Neuronal stem cell (in vitro differentiated cells): Measurements from ENCODE around the gene WBP2.
A peak's percentile ranks its signal among the peaks of the same experiment; 100 is the strongest.

Source experiments
- DNase-seq: peaks from one replicate; pipeline ENCODE4 v3.0.0-alpha.2; 2013; ENCODE audit warnings: low spot score
- H2AFZ ChIP-seq: one replicate; pipeline ENCODE4 v1.6.1; 2013; ENCODE audit warnings: mild to moderate bottlenecking, low read length, inconsistent platforms
- H2AK5ac ChIP-seq: 2 replicates; pipeline ENCODE4 v1.6.1; 2013; ENCODE audit warnings: low read depth, mild to moderate bottlenecking, inconsistent platforms, low read length, moderate library complexity, mixed read lengths
- H2BK120ac ChIP-seq: 2 replicates; pipeline ENCODE4 v1.6.1; 2013; ENCODE audit warnings: low read depth, mild to moderate bottlenecking, inconsistent platforms, low read length, moderate library complexity, mixed read lengths
- H2BK12ac ChIP-seq: one replicate; pipeline ENCODE4 v1.6.1; 2013; ENCODE audit warnings: low read length, inconsistent platforms
- H2BK15ac ChIP-seq: 2 replicates; pipeline ENCODE4 v1.6.1; 2013; ENCODE audit warnings: mild to moderate bottlenecking, low read length, inconsistent platforms, mixed read lengths
- H2BK5ac ChIP-seq: one replicate; pipeline ENCODE4 v1.6.1; 2013; ENCODE audit warnings: inconsistent platforms, mild to moderate bottlenecking, low read length, moderate library complexity
- H3K14ac ChIP-seq: one replicate; pipeline ENCODE4 v1.6.1; 2013; ENCODE audit warnings: low read length, inconsistent platforms
- H3K18ac ChIP-seq: 2 replicates; pipeline ENCODE4 v1.6.1; 2013; ENCODE audit warnings: low read length, inconsistent platforms
- H3K23ac ChIP-seq: 2 replicates; pipeline ENCODE4 v1.6.1; 2013; ENCODE audit warnings: low read depth, mild to moderate bottlenecking, mixed read lengths, low read length, inconsistent platforms; ENCODE audit not compliant: poor library complexity
- H3K27ac ChIP-seq: replicated peaks from 3 replicates; pipeline ENCODE4 v1.5.1; 2013; ENCODE audit warnings: low read length, inconsistent platforms
- H3K27me3 ChIP-seq, 3 experiments: 2 replicates each; pipeline ENCODE4 v1.6.1; 2013; ENCODE audit warnings: low read length in 3 of 3, mild to moderate bottlenecking in 2 of 3, inconsistent platforms in 1 of 3, low read depth in 1 of 3, mixed read lengths in 1 of 3, moderate library complexity in 1 of 3; ENCODE audit not compliant: control insufficient read depth in 3 of 3, insufficient read depth in 3 of 3
- H3K36me3 ChIP-seq, 2 donors: replicated peaks in 1 of 2; 2 replicates each; pipeline ENCODE4 v1.6.1; 2013; ENCODE audit warnings: low read length in 2 of 2; ENCODE audit not compliant: control insufficient read depth in 2 of 2, insufficient read depth in 2 of 2
- H3K4ac ChIP-seq: 2 replicates; pipeline ENCODE4 v1.6.1; 2013; ENCODE audit warnings: inconsistent platforms, mild to moderate bottlenecking, low read length, moderate library complexity
- H3K4me1 ChIP-seq, 2 donors: 1 replicate in 1 of 2; 2 replicates in 1 of 2; pipeline ENCODE4 v1.6.1; 2013; ENCODE audit warnings: low read length in 2 of 2, low read depth in 1 of 2; ENCODE audit not compliant: control insufficient read depth in 2 of 2, insufficient read depth in 1 of 2
- H3K4me2 ChIP-seq: one replicate; pipeline ENCODE4 v1.6.1; 2013; ENCODE audit warnings: mild to moderate bottlenecking, low read length, inconsistent platforms; ENCODE audit not compliant: insufficient read depth, poor library complexity, severe bottlenecking
- H3K4me3 ChIP-seq, 2 donors: 2 replicates each; pipeline ENCODE4 v1.5.1; 2013; ENCODE audit warnings: low read length in 2 of 2, mild to moderate bottlenecking in 2 of 2, inconsistent platforms in 1 of 2, moderate library complexity in 1 of 2
- H3K79me1 ChIP-seq: one replicate; pipeline ENCODE4 v1.6.1; 2013; ENCODE audit warnings: low read depth, mild to moderate bottlenecking, inconsistent platforms, low read length, moderate library complexity
- H3K9ac ChIP-seq: one replicate; pipeline ENCODE4 v1.6.1; 2013; ENCODE audit warnings: mild to moderate bottlenecking, low read depth, low read length, inconsistent platforms; ENCODE audit not compliant: poor library complexity
- H3K9me3 ChIP-seq, 2 donors: replicated peaks in 1 of 2; 2 replicates each; pipeline versions ENCODE3 to v1.6.1; 2013; ENCODE audit warnings: low read length in 2 of 2, mild to moderate bottlenecking in 2 of 2, inconsistent platforms in 1 of 2, low read depth in 1 of 2, mixed read lengths in 1 of 2, moderate library complexity in 1 of 2; ENCODE audit not compliant: control insufficient read depth in 2 of 2, insufficient read depth in 1 of 2
- H4K8ac ChIP-seq: one replicate; pipeline ENCODE4 v1.6.1; 2013; ENCODE audit warnings: low read depth, mild to moderate bottlenecking, inconsistent platforms, low read length, moderate library complexity
- H4K91ac ChIP-seq: one replicate; pipeline ENCODE4 v1.6.1; 2013; ENCODE audit warnings: low read length, low read depth, mild to moderate bottlenecking, inconsistent platforms; ENCODE audit not compliant: poor library complexity
- WGBS, 2 donors: extraction: QIAGEN DNeasy Blood & Tissue Kit; methylation state at CpG; one replicate each; pipeline ENCODE4 v1.1.7; 2013; ENCODE audit warnings: missing lambda C conversion rate in 2 of 2, mixed read lengths in 1 of 2; ENCODE audit not compliant: insufficient read length in 2 of 2, insufficient replicate concordance in 1 of 2; ENCODE audit errors: extremely low coverage in 2 of 2; 5-methylcytosine and 5-hydroxymethylcytosine counted together

The WBP2 gene

DNA sequence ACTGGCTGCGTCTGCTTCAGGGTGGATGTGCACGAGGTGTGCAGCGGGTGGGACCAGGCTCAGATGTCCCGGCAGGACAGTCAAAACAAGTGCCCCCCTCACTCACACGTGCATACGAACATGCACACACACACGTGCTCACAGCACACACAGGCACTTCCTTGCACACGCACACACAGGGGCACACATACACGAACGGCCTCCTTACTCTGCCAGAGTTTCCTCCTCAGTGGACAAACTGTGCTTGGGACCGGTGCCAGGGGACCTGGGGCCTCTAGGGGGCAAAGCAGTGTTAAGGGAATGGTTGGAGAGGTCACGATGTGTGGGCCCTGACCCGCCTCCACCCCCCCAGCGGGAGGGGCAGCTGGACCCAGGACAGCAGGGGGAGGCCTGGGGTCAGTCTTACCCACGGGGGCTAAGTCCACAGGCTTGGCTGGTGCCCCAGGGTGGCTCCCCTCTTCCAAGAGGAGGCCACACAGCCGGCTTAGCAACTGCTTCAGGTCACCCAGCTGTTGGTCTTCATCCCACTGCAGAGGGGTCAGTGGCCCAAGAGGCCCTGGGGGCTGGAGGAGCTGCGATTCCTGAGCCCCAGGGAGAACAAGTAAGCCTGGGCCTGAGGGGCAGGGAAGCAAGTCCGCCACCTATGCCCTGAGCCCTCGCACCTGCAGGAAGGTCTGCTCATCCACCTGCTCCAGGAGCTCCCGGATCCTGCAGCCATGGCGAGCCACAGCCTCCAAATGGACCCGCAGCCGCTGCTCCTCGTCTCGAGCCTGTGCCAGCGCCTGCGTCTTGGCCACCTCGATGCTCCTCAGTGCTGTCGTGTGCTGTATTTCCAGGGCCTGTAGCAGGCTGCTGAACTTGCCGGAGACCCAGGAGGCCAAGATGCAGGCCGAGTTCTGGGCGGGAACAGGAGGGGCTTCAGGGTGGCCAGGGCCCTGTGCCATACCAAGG, 36.7 kb upstream of the WBP2 start:
- Histone ChIP-seq H3K27ac (no peak overlapping the region), H2BK12ac (no peak overlapping the region), H2BK5ac (no peak overlapping the region), H3K9me3 (peaks cover 0 to 2% of the 10 kb centered on the region in 2 donors), H3K23ac (peak overlapping the region; percentile 25), H4K8ac (peak overlapping the region; percentile 65), H2AK5ac (no peak overlapping the region), H2BK120ac (no peak overlapping the region), H3K4me3 (no peak overlapping the region), H2BK15ac (no peak overlapping the region), H3K36me3 (peaks cover 0 to 23% of the 10 kb centered on the region in 2 donors), H4K91ac (no peak overlapping the region), H3K4me2 (no peak overlapping the region), H3K14ac (no peak overlapping the region), H3K79me1 (peaks cover 15% of the 10 kb centered on the region), H2AFZ (no peak overlapping the region), H3K27me3 (no peaks in the 10 kb centered on the region), H3K9ac (peak overlapping the region; percentile 70), H3K4ac (no peak overlapping the region), H3K4me1 (peaks cover 0 to 13% of the 10 kb centered on the region in 2 donors), H3K18ac (no peak overlapping the region)
- DNase-seq, result no peak
- no CpG with 5 or more reads among the region's 32 CpGs for WGBS, 2 donors

DNA sequence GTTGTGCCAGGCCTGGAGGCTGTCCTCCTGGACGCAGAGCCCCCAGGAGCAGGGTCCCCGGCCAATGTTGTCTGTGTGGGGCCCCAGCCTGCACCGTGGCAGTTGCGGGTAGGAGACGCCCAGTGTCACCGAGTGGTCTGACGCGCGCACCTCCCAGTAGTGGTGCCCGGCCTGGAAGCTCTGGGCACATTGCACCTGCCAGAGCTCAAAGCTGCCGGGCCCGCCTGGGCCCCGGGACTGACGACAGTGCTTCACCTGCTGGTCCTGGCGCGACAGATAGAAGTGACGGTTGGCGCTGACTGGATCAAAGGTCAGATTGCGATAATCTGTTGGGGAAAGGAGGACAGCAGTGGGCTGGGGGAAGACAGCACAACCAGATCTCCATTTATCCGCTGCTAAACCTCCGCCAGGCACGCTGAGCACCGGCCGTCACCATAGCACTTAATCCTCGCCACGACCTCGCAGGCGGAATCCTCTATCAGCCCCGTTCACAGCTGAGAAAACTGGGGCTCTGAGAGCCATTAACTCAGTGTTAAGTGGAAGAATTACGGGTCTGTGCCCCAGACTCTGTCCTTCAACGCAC, 36.0 kb upstream of the WBP2 start:
- Histone ChIP-seq H3K4me3 (peak overlapping the region in 1 of 2 donors; percentile 18), H3K23ac (no peak overlapping the region), H3K14ac (no peak overlapping the region), H3K9me3 (peaks cover 0 to 2% of the 10 kb centered on the region in 2 donors), H3K27me3 (no peaks in the 10 kb centered on the region), H2BK5ac (no peak overlapping the region), H4K8ac (no peak overlapping the region), H2BK120ac (no peak overlapping the region), H2AFZ (no peak overlapping the region), H4K91ac (no peak overlapping the region), H3K4me2 (no peak overlapping the region), H3K9ac (no peak overlapping the region), H3K4ac (no peak overlapping the region), H3K4me1 (peaks cover 0 to 13% of the 10 kb centered on the region in 2 donors), H3K79me1 (peaks cover 14% of the 10 kb centered on the region), H3K18ac (no peak overlapping the region), H2BK12ac (no peak overlapping the region), H2AK5ac (no peak overlapping the region), H3K27ac (no peak overlapping the region), H2BK15ac (no peak overlapping the region), H3K36me3 (peaks cover 0 to 23% of the 10 kb centered on the region in 2 donors)
- DNase-seq, result no peak
- WGBS, 2 donors, result no CpG with 5 or more reads among the region's 31 CpGs

GRCh38 chr17:75889454-75889853, 34.3 kb upstream of the WBP2 start:
- peak overlapping the region; percentile 52 for H3K18ac ChIP-seq
- no peak overlapping the region for H3K27ac ChIP-seq

DNA sequence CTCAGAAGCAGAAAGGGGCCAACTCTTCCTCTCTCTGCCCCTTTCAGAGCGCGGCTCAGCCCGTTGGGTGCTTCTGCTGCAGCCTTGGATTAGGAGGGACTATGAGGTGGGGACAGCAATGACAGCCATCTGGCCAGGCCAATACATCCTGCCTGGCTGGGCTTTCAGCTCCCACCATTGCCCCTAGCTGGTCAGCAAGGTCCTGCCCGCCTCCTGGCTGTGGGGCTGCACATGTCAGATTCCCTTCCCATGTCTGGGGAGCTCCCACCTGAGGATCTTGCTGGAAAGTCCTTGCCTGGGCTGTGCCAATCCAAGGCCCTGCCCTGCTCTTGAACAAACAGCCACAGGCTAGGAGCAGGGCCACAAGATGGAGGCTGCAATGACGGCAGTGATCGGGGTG, 33.3 kb upstream of the WBP2 start:
- no peak overlapping the region for H3K27ac ChIP-seq
- H3K9me3 ChIP-seq, result peaks cover 0 to 2% of the 10 kb centered on the region in 2 donors
- H4K8ac ChIP-seq, result peak overlapping the region; percentile 43
- H2BK5ac ChIP-seq, result no peak overlapping the region
- H3K14ac ChIP-seq, result peak overlapping the region; percentile 38
- H3K36me3 ChIP-seq, result peaks cover 0 to 21% of the 10 kb centered on the region in 2 donors
- H2BK12ac ChIP-seq, result no peak overlapping the region
- H3K27me3 ChIP-seq, result no peaks in the 10 kb centered on the region
- H3K4me1 ChIP-seq, result no peaks in the 10 kb centered on the region
- H3K18ac ChIP-seq, result peak overlapping the region; percentile 64
- H2AFZ ChIP-seq, result no peak overlapping the region
- H4K91ac ChIP-seq, result no peak overlapping the region
- H2BK120ac ChIP-seq, result no peak overlapping the region
- no peak overlapping the region for H3K4me3 ChIP-seq
- no peak overlapping the region for H2AK5ac ChIP-seq
- peak overlapping the region; percentile 91 for H3K23ac ChIP-seq
- H2BK15ac ChIP-seq, result no peak overlapping the region
- H3K79me1 ChIP-seq, result peaks cover 9% of the 10 kb centered on the region
- no peak overlapping the region for H3K4ac ChIP-seq
- DNase-seq, result no peak
- no CpG with 5 or more reads among the region's 6 CpGs for WGBS, 2 donors
- no peak overlapping the region for H3K9ac ChIP-seq
- no peak overlapping the region for H3K4me2 ChIP-seq

More at GRCh38 chr17:75889454-75889853, 34.3 kb upstream of the WBP2 start:
- Histone ChIP-seq H3K14ac (no peak overlapping the region), H3K79me1 (peaks cover 9% of the 10 kb centered on the region), H2AFZ (no peak overlapping the region), H2BK12ac (no peak overlapping the region), H2AK5ac (no peak overlapping the region), H3K4ac (no peak overlapping the region), H4K91ac (no peak overlapping the region), H3K36me3 (peaks cover 0 to 23% of the 10 kb centered on the region in 2 donors), H3K23ac (peak overlapping the region; percentile 20), H2BK5ac (no peak overlapping the region), H3K4me2 (peak overlapping the region; percentile 11), H3K4me3 (no peak overlapping the region), H2BK15ac (no peak overlapping the region), H3K4me1 (peaks cover 0 to 3% of the 10 kb centered on the region in 2 donors), H4K8ac (no peak overlapping the region), H3K9me3 (peaks cover 0 to 2% of the 10 kb centered on the region in 2 donors), H3K9ac (no peak overlapping the region), H3K27me3 (no peaks in the 10 kb centered on the region), H2BK120ac (no peak overlapping the region)
- no CpG with 5 or more reads among the region's 6 CpGs for WGBS, 2 donors
- no peak for DNase-seq
